Ishikawa (cell line): ENCODE data around the gene KIAA1217.

ENCODE experiments used
- CEBPB ChIP-seq: IDR thresholded peaks from 2 replicates; pipeline ENCODE4 v1.6.1; 2012
- CREB1 ChIP-seq: IDR thresholded peaks from 2 replicates; pipeline ENCODE4 v1.6.1; 2012; ENCODE audit warnings: low read depth
- EGR1 ChIP-seq: IDR thresholded peaks from 2 replicates; pipeline ENCODE4 v1.6.1; 2012
- EP300 ChIP-seq: IDR thresholded peaks from 2 replicates; pipeline ENCODE4 v1.6.1; 2012; ENCODE audit warnings: borderline replicate concordance
- FOXM1 ChIP-seq: IDR thresholded peaks from 2 replicates; pipeline ENCODE4 v1.6.1; 2012; ENCODE audit warnings: low read depth, borderline replicate concordance
- NFIC ChIP-seq: IDR thresholded peaks from 2 replicates; pipeline ENCODE4 v1.6.1; 2012
- RAD21 ChIP-seq: IDR thresholded peaks from 2 replicates; pipeline ENCODE4 v1.6.1; 2012; ENCODE audit warnings: low read depth
- TAF1 ChIP-seq: IDR thresholded peaks from 2 replicates; pipeline ENCODE4 v1.6.1; 2012; ENCODE audit warnings: low read depth, mild to moderate bottlenecking
- TCF12 ChIP-seq: IDR thresholded peaks from 2 replicates; pipeline ENCODE4 v1.6.1; 2012; ENCODE audit warnings: low read depth
- TEAD4 ChIP-seq: IDR thresholded peaks from 2 replicates; pipeline ENCODE4 v1.6.1; 2012
- YY1 ChIP-seq: IDR thresholded peaks from 2 replicates; pipeline ENCODE4 v1.6.1; 2012; ENCODE audit warnings: low read depth
- ZBTB7A ChIP-seq: IDR thresholded peaks from 2 replicates; pipeline ENCODE4 v1.6.1; 2012; ENCODE audit warnings: low read depth
- TF ChIP-seq, protein P1 (sequence below): IDR thresholded peaks from 2 replicates; pipeline ENCODE4 v1.6.1; 2012
- TF ChIP-seq, protein P2 (sequence below): IDR thresholded peaks from 2 replicates; pipeline ENCODE4 v1.6.1; 2012; ENCODE audit warnings: low read depth, mild to moderate bottlenecking
- TF ChIP-seq, protein P3 (sequence below): IDR thresholded peaks from 2 replicates; pipeline ENCODE4 v1.6.1; 2012

The KIAA1217 gene

DNA sequence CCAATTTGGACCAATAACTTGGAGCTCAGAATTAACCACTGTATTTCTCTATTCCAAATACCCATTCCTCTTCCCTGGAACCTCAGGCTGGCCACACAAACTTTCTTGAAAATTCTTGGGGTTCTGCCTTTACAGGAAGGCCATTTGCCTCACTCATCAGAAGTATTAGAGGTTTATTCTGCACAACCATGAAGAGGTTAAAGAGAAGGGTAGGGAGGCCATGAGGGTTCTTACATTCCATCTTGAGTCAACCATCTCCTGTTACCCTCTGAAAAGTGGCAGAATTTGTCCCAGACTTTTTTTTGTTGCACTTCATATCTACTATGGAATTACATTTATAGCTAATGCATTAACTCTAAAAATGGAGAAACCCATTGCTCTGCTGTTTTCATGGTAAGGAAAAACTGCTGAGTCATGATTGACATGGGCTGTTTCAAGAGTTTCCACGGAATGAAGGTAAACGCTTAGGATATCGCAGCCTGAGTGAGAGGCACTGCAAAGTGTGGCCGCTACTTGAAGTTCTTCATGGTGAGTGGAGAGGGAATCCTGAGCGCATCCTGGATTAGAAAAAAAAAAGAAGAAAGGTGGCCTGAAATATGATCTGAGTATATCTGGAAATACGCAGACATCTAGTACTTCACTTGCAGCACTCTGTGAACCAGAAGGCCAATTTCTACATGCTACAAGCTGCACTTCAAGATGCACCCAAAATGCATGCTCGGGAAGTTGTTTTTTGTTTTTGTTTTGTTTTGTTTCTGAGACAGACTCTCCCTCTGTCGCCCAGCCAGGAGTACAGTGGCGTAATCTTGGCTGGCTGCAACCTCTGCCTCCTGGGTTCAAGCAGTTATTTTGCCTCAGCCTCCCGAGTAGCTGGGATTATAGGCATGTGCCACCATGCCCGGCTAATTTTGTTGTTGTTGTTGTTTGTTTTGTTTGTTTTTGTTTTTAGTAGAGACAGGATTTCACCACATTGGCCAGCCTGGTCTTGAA is 83.7 kb downstream of the KIAA1217 start:
- TF ChIP-seq, protein P1, sequence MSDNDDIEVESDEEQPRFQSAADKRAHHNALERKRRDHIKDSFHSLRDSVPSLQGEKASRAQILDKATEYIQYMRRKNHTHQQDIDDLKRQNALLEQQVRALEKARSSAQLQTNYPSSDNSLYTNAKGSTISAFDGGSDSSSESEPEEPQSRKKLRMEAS, result no peak

DNA sequence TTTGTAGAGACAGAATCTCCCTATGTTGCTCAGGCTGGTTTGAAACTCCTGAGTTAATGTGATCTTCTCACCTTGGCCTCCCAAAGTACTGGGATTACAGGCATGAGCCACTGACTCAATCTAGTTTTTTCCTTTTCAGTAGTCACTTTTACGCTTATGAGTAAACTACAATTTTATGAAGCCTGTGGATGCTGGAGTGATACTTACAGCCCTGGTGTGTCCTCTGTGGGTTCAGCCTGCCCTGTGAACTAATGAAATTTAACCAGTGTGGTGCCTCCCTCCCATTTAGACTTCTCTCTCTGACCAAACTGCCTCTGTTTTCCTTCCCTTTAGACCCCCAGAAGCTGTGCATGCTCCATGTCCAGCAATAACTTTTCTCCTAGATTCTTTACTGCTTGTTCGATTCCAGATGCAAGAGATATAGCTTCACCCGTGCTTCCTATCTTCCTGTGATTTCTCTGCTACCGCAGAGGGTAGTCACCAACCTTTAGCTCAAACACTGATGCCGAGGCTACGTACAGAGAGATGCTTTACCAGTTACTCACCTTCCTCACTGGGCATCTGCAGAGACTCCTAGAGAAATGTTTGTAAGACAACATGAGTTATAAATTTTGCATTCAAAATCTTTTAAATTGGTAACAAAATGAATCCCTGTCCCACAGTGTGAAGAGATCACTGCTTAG is 90.8 kb downstream of the KIAA1217 start:
- no peak for TF ChIP-seq TCF12
- no peak for TF ChIP-seq YY1
- TF ChIP-seq, protein P2, sequence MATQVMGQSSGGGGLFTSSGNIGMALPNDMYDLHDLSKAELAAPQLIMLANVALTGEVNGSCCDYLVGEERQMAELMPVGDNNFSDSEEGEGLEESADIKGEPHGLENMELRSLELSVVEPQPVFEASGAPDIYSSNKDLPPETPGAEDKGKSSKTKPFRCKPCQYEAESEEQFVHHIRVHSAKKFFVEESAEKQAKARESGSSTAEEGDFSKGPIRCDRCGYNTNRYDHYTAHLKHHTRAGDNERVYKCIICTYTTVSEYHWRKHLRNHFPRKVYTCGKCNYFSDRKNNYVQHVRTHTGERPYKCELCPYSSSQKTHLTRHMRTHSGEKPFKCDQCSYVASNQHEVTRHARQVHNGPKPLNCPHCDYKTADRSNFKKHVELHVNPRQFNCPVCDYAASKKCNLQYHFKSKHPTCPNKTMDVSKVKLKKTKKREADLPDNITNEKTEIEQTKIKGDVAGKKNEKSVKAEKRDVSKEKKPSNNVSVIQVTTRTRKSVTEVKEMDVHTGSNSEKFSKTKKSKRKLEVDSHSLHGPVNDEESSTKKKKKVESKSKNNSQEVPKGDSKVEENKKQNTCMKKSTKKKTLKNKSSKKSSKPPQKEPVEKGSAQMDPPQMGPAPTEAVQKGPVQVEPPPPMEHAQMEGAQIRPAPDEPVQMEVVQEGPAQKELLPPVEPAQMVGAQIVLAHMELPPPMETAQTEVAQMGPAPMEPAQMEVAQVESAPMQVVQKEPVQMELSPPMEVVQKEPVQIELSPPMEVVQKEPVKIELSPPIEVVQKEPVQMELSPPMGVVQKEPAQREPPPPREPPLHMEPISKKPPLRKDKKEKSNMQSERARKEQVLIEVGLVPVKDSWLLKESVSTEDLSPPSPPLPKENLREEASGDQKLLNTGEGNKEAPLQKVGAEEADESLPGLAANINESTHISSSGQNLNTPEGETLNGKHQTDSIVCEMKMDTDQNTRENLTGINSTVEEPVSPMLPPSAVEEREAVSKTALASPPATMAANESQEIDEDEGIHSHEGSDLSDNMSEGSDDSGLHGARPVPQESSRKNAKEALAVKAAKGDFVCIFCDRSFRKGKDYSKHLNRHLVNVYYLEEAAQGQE, result no peak
- TF ChIP-seq ZBTB7A, result no peak
- TF ChIP-seq NFIC, result no peak
- TF ChIP-seq EGR1, result no peak
- TF ChIP-seq CREB1, result no peak
- no peak for TF ChIP-seq TEAD4
- TF ChIP-seq FOXM1, result no peak
- TF ChIP-seq RAD21, result no peak
- no peak for TF ChIP-seq TAF1
- TF ChIP-seq, protein P3, sequence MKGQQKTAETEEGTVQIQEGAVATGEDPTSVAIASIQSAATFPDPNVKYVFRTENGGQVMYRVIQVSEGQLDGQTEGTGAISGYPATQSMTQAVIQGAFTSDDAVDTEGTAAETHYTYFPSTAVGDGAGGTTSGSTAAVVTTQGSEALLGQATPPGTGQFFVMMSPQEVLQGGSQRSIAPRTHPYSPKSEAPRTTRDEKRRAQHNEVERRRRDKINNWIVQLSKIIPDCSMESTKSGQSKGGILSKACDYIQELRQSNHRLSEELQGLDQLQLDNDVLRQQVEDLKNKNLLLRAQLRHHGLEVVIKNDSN, result no peak
- no peak for TF ChIP-seq CEBPB
- TF ChIP-seq EP300, result no peak
- TF ChIP-seq, protein P1, result no peak

DNA sequence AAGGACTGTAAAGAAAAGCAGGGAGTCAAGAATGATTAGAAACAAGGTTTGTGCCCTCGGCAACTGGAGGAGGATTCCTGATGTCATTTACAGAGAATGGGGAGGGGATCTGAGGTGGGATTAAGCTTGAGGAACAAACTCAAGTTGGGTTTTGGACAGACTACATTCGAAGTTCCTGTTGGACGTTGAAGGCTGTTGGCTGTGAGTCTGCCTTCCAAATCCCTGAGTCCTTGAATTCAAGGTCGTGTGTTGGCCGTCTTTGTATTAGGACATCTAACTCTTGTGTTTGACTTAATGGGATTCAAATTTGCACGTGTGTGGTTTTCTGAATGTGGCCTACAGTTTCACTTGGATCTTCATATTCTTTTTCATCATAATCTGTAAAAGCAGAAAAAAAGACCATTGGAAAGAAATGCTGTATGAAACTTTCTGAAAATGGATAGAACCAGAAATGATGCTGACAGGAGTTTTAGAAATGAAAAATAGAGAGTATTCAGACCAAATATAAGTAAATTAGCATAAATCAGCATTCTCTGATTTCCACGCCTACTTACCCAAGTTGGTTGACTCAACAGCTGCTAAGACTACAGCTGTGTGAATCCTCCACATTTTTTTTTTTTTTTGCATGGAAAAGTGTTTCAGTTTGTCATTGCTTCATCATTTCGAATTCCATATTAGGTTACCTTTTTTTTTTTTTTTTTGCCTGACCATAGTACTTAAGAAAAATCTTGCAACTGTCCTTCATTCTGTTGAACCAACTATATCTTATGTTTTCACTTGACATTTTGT is 94.8 kb downstream of the KIAA1217 start:
- TF ChIP-seq TEAD4 (no peak), FOXM1 (no peak), ZBTB7A (no peak), TAF1 (no peak), RAD21 (no peak), EGR1 (no peak), CEBPB (no peak), TCF12 (no peak), YY1 (no peak), CREB1 (no peak), EP300 (no peak), NFIC (no peak)
- TF ChIP-seq, protein P1, result no peak
- TF ChIP-seq, protein P2, result no peak
- TF ChIP-seq, protein P3, result no peak

DNA sequence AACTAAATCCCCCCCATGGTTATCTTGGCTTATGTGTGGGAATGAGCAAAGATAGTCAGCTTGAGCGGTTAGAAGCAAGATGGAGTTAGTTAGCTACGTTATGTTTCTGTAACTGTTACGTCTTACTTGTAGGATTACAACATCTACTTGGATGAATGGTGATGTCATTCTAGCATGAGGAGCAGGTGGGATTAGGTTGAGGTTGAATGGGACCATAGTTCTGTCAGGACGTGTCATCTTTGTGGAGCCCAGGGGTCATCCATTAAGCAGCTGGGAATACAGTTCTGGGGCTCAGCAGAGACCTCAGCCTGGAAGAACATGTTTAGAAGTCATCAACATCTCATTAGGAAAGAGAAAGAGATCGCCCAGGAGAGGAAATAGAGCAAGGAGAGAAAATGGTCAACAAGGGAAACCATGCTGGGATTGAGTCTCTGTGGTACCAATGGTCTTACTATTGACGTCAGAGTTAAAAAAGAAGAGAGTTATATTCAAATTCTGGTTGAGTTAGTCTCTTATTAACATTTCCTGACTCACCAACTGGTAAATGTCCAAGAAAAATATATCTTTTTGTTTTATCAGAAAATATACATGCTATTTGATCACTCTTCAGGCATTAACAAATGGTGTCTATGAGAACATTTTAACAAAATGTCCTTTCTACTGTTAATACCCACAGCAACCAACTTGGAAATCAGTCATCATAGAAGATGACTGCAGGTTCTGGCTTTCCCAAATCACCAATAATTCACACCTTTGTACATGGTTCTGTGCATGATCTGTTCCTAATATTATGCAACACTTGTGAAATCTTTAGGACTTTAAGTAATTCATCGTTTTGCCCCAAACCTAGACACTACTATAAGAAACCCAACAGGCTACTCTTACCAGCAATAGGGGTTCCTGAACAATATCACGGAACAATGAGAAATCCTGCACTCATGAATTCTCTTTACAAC is 96.9 kb downstream of the KIAA1217 start:
- TF ChIP-seq EP300, result no peak
- TF ChIP-seq CEBPB, result peak; percentile 50
